Endodermal cell (in vitro differentiated cells): Measurements from ENCODE around the gene CLMN. TPM values are rescaled to one million over a fixed set of nuclear protein-coding genes. Genes with fewer than 3 reads are reported as not detected.

Experiments used
- DNase-seq: peaks from one replicate; pipeline ENCODE4 v3.0.0-alpha.2; 2017
- H3K27ac ChIP-seq: 2 replicates; pipeline ENCODE4 v1.5.1; 2013; ENCODE audit warnings: mild to moderate bottlenecking, low read depth, low read length, moderate library complexity
- H3K27me3 ChIP-seq: 2 replicates; pipeline ENCODE4 v1.6.1; 2013; ENCODE audit warnings: mild to moderate bottlenecking, low read length, moderate library complexity; ENCODE audit not compliant: insufficient read depth, control insufficient read depth, poor library complexity, severe bottlenecking
- H3K36me3 ChIP-seq: 2 replicates; pipeline ENCODE4 v1.7.0; 2013; ENCODE audit warnings: mild to moderate bottlenecking, low read length, moderate library complexity; ENCODE audit not compliant: control insufficient read depth, insufficient read depth
- H3K4me1 ChIP-seq: one replicate; pipeline ENCODE4 v1.7.0; 2013; ENCODE audit warnings: low read length; ENCODE audit not compliant: control insufficient read depth, insufficient read depth
- H3K4me3 ChIP-seq: 2 replicates; pipeline ENCODE4 v1.5.1; 2013; ENCODE audit warnings: mild to moderate bottlenecking, low read length, moderate library complexity
- H3K9ac ChIP-seq: 2 replicates; pipeline ENCODE4 v1.6.1; 2013; ENCODE audit warnings: mild to moderate bottlenecking, low read length, moderate library complexity; ENCODE audit not compliant: poor library complexity, severe bottlenecking; ENCODE audit errors: extremely low read depth
- H3K9me3 ChIP-seq: 2 replicates; pipeline ENCODE4 v1.6.1; 2013; ENCODE audit warnings: mild to moderate bottlenecking, low read length, moderate library complexity; ENCODE audit not compliant: control insufficient read depth
- H3K27ac Mint-ChIP-seq: 2 replicates; pipeline ENCODE4 v1.8.0; 2020; ENCODE audit warnings: mixed read lengths
- H3K27me3 Mint-ChIP-seq: 2 replicates; pipeline ENCODE4 v1.8.0; 2021; ENCODE audit warnings: mild to moderate bottlenecking, mixed read lengths; ENCODE audit not compliant: insufficient read depth
- H3K36me3 Mint-ChIP-seq: 2 replicates; pipeline ENCODE4 v1.8.0; 2020; ENCODE audit warnings: low read depth, mixed read lengths
- H3K4me1 Mint-ChIP-seq: 2 replicates; pipeline ENCODE4 v1.8.0; 2020; ENCODE audit warnings: mixed read lengths
- H3K4me3 Mint-ChIP-seq: 2 replicates; pipeline ENCODE4 v1.8.0; 2020; ENCODE audit warnings: mild to moderate bottlenecking, moderate library complexity, mixed read lengths
- H3K9me3 Mint-ChIP-seq: 2 replicates; pipeline ENCODE4 v1.8.0; 2020; ENCODE audit warnings: mild to moderate bottlenecking, mixed read lengths
- WGBS, 2 experiments: methylation state at CpG; one replicate each; pipeline versions ENCODE4 v1.1.5 to v1.1.7; 2013; ENCODE audit warnings: missing lambda C conversion rate in 2 of 2, mixed read lengths in 1 of 2; ENCODE audit not compliant: insufficient coverage in 1 of 2, insufficient read length in 1 of 2; 5-methylcytosine and 5-hydroxymethylcytosine counted together
- total RNA-seq, 2 donors: library from RNA; stranded (reverse); fragmentation: NEBNext Ultra II Directional in 1 of 2; extraction: Animal tissue kit (Norgen Biotek cat#: 25700) in 1 of 2; gene quantifications; 2 replicates in 1 of 2; 3 replicates in 1 of 2; pipeline ENCODE4 v1.2.1, GENCODE V29; 2021
- TF ChIP-seq, protein P1 (sequence below): fragments of 200-600 bp; sonication (generic); conservative IDR thresholded peaks from 2 replicates; pipeline ENCODE4 v1.5.0; 2021; ENCODE audit warnings: antibody characterized with exemption, mild to moderate bottlenecking

The CLMN gene
- total RNA-seq, 2 donors from 2014 or later: 9.5 to 11.7 TPM

DNA sequence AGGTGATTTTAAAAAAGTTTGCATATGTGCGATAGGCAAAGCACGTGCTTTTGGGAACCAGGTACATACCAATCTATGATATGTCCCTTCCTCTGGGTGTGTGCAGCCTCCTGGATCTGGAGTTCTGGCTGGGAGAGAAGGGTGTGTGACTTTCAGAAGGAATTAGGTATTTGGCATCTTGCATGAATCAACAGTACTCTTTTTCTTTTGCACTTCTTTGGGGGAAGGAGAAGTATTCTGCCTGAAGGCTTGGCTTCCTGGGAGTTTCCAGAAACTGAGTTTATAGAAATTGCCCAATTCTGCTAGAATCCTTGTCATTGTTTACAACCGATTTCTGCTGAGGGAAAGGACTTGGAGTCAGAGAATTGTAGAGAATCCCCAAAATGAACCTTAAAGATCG lies 2.9 kb upstream of the CLMN start:
- Mint-ChIP-seq H3K27ac (no peak overlapping the region), H3K36me3 (no peaks in the 10 kb centered on the region), H3K9me3 (peaks cover 12% of the 10 kb centered on the region), H3K4me3 (no peak overlapping the region), H3K27me3 (peaks cover 41% of the 10 kb centered on the region), H3K4me1 (peaks cover 17% of the 10 kb centered on the region)
- WGBS, 2 experiments: 90 to 92% methylated on average over 4 of the region's 4 CpGs
- no peaks in the 10 kb centered on the region for H3K36me3 ChIP-seq
- H3K27ac ChIP-seq: no peak overlapping the region
- H3K4me1 ChIP-seq: no peaks in the 10 kb centered on the region
- DNase-seq: no peak
- no peak overlapping the region for H3K9ac ChIP-seq
- peaks cover 25% of the 10 kb centered on the region for H3K27me3 ChIP-seq
- no peak overlapping the region for H3K4me3 ChIP-seq
- TF ChIP-seq, protein P1, sequence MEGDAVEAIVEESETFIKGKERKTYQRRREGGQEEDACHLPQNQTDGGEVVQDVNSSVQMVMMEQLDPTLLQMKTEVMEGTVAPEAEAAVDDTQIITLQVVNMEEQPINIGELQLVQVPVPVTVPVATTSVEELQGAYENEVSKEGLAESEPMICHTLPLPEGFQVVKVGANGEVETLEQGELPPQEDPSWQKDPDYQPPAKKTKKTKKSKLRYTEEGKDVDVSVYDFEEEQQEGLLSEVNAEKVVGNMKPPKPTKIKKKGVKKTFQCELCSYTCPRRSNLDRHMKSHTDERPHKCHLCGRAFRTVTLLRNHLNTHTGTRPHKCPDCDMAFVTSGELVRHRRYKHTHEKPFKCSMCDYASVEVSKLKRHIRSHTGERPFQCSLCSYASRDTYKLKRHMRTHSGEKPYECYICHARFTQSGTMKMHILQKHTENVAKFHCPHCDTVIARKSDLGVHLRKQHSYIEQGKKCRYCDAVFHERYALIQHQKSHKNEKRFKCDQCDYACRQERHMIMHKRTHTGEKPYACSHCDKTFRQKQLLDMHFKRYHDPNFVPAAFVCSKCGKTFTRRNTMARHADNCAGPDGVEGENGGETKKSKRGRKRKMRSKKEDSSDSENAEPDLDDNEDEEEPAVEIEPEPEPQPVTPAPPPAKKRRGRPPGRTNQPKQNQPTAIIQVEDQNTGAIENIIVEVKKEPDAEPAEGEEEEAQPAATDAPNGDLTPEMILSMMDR: no peak
- peaks cover 16% of the 10 kb centered on the region for H3K9me3 ChIP-seq

DNA sequence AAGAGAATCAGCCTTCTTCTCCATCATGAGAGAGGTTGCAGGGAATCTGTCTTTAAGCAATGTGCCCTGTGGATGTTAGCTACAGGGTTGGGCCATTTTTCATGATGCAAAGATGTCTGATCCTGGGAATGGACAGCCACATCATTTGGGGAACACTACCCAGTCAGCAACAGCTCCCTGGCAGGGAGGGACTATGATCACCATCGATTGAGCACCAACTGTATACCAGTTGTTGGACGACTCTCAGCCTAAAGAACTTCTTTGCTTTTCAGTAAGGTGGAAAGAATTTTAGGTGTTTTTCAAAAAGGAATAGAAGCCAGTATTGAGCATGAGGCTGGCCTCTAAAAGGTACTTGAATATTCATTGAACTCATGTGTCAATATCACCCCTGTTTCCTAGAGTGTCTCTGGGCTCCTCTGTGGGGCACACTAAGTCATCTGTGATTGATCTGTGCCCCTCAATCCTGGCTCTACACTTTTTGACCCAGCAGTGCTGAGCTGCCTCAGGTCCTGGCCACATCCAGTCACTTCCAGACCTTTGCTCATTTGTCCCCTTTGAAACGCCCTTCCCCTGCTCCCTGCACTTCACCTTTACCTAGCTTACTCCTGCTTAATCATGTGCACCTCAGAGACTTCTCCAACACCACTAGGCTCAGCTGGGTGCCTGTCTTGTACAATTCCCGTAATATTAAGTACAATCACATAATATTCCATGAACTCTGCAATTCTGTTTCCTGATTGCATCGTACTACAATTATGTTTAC lies 2.2 kb upstream of the CLMN start:
- Histone ChIP-seq H3K4me1 (no peaks in the 10 kb centered on the region), H3K27me3 (peaks cover 25% of the 10 kb centered on the region), H3K36me3 (no peaks in the 10 kb centered on the region), H3K9ac (no peak overlapping the region), H3K4me3 (no peak overlapping the region), H3K9me3 (peaks cover 10% of the 10 kb centered on the region), H3K27ac (no peak overlapping the region)
- DNase-seq: no peak
- TF ChIP-seq, protein P1: no peak
- Mint-ChIP-seq H3K4me1 (peaks cover 17% of the 10 kb centered on the region), H3K27ac (no peak overlapping the region), H3K9me3 (peaks cover 4% of the 10 kb centered on the region), H3K27me3 (peaks cover 41% of the 10 kb centered on the region), H3K4me3 (no peak overlapping the region), H3K36me3 (no peaks in the 10 kb centered on the region)
- 85 to 91% methylated on average over 4 to 5 of the region's 5 CpGs for WGBS, 2 experiments

DNA sequence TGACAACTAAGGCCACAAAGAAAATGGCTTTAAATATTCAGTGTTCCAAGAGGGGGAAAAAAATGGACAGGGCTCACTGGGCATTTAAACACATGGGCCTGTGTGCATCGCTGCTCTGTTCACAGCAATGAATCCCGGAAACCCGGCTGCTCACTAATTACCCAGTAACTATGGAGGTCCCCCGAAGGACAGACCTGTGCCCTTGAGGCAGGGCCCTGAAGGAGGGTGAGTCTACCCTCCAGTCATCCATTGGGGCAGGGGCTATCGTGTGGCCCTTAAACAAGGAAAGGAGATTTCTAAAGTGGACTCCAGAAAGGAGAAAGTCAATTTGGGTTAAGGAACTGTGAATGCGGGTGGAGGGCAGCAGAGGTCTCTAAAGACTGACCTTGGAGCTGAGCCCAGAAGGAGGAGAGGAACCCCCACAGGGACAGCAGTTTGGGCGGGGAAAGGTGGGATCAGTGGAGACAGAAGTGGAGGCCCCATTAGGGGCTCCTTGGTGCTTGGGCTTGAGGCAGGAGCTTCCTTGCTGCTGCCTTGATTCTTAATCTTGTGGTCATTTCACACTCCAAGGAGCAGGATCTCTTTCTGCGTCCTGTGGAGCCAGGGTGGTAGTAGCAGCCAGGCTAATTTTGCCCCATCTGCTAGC lies 1.4 kb upstream of the CLMN start:
- no peak overlapping the region for H3K27ac Mint-ChIP-seq
- H3K4me1 Mint-ChIP-seq: peaks cover 17% of the 10 kb centered on the region
- H3K27me3 Mint-ChIP-seq: peaks cover 37% of the 10 kb centered on the region
- TF ChIP-seq, protein P1: no peak
- Histone ChIP-seq H3K36me3 (no peaks in the 10 kb centered on the region), H3K9ac (no peak overlapping the region), H3K27me3 (peaks cover 25% of the 10 kb centered on the region), H3K4me1 (no peaks in the 10 kb centered on the region), H3K9me3 (peaks cover 2% of the 10 kb centered on the region), H3K27ac (no peak overlapping the region), H3K4me3 (no peak overlapping the region)
- DNase-seq: no peak
- H3K36me3 Mint-ChIP-seq: no peaks in the 10 kb centered on the region
- WGBS, 2 experiments: 90 to 93% methylated on average over 7 to 8 of the region's 8 CpGs
- no peaks in the 10 kb centered on the region for H3K9me3 Mint-ChIP-seq
- H3K4me3 Mint-ChIP-seq: peak overlapping the region; percentile 74
